ENCODE measurements around the gene UNC5A. TPM values are rescaled to one million over a fixed set of nuclear protein-coding genes. Genes with fewer than 3 reads are reported as not detected.
A peak's percentile ranks its signal among the peaks of the same experiment; 100 is the strongest.

UNC5A gene
- total and polyA plus RNA-seq, 10 of the 15 experiments (the other 5 are each of a cell fraction or from before 2014, with no cell fraction given): not detected

- DNase-seq (ENCODE audit: low read depth, low spot score): no peak
- intact Hi-C loops (cut with micrococcal nuclease; ENCODE audit: unreplicated experiment): loop anchor here (5.0 kb wide), 1 partner anchor 241 kb away; no protein-coding TSS in a partner anchor
- 97% methylated on average over 5 of the region's 5 CpGs for WGBS (ENCODE audit: insufficient coverage, insufficient replicate concordance, low lambda C conversion rate, missing lambda C conversion rate)
- ChIA-PET CTCF (interaction anchor here (1.4 to 2.5 kb wide), 3 partner anchors 242 to 246 kb away, joined by 3 to 11 read pairs (median 5); no protein-coding TSS in a partner anchor), SMC1A (ENCODE audit: uncharacterized antibody, unreplicated experiment) (interaction anchor here (0.7 to 1.8 kb wide), 3 partner anchors 30 to 245 kb away, joined by 3 to 5 read pairs (median 4); no protein-coding TSS in a partner anchor), POLR2A (no interaction called here), RAD21 (ENCODE audit: unreplicated experiment) (interaction anchor here (1.6 kb wide), 1 partner anchor 243 kb away, joined by 8 read pairs; no protein-coding TSS in a partner anchor)
- Histone ChIP-seq H3K4me2 (ENCODE audit: control insufficient read depth, insufficient read depth) (no peak overlapping the region), H3K4me1 (ENCODE audit: control insufficient read depth, insufficient read depth, low read length) (peaks cover 10% of the 10 kb centered on the region), H3K79me2 (ENCODE audit: control insufficient read depth, insufficient read depth, low read length) (no peaks in the 10 kb centered on the region), H3K27me3 (replicated peaks in 1 of 2; ENCODE audit: control insufficient read depth in 2 of 2, insufficient read depth in 2 of 2, low read length in 1 of 2) (no peaks in the 10 kb centered on the region), H3K27ac (ENCODE audit: control insufficient read depth, insufficient read depth) (no peak overlapping the region), H3K36me3 (ENCODE audit: control insufficient read depth in 2 of 2, insufficient read depth in 2 of 2, low read length in 1 of 2) (peaks cover 17 to 30% of the 10 kb centered on the region in 2 experiments), H4K20me1 (ENCODE audit: control insufficient read depth, insufficient read depth) (no peaks in the 10 kb centered on the region), H2AFZ (ENCODE audit: control insufficient read depth, low read depth, low read length) (no peak overlapping the region), H3K9ac (ENCODE audit: control insufficient read depth, insufficient read depth, low read length) (no peak overlapping the region), H3K9me3 (replicated peaks; ENCODE audit: control insufficient read depth, insufficient read depth, low read length) (no peaks in the 10 kb centered on the region), H3K4me3 (no peak overlapping the region)
- no peak for FAIRE-seq
- TF ChIP-seq MTA3 (IDR thresholded peaks at IDR 0.05; ENCODE audit: borderline replicate concordance, low read length) (no peak), POLR2A (IDR thresholded peaks at IDR 0.05; ENCODE audit: low read depth, low read length) (peak; percentile 4; the same call in 1 of the 2 replicates)
- in situ Hi-C loops (cut with MboI): no loop called here
- no peak for ATAC-seq
- no TSS peak for BruUV-seq (replicated peaks)
These were observed 92.7 kb downstream of the UNC5A start for GRCh38 chr5:176902911-176903664.

- ChIA-PET POLR2A (no interaction called here), SMC1A (ENCODE audit: uncharacterized antibody, unreplicated experiment) (no interaction called here), CTCF (interaction anchor here (1.4 kb wide), 1 partner anchor 244 kb away, joined by 3 read pairs; no protein-coding TSS in a partner anchor), RAD21 (ENCODE audit: unreplicated experiment) (no interaction called here)
- Histone ChIP-seq H3K4me3 (no peak overlapping the region), H3K4me2 (ENCODE audit: control insufficient read depth, insufficient read depth) (no peak overlapping the region), H3K9ac (ENCODE audit: control insufficient read depth, insufficient read depth, low read length) (no peak overlapping the region), H3K9me3 (replicated peaks; ENCODE audit: control insufficient read depth, insufficient read depth, low read length) (no peaks in the 10 kb centered on the region), H4K20me1 (ENCODE audit: control insufficient read depth, insufficient read depth) (no peaks in the 10 kb centered on the region), H3K27ac (ENCODE audit: control insufficient read depth, insufficient read depth) (no peak overlapping the region), H2AFZ (ENCODE audit: control insufficient read depth, low read depth, low read length) (no peak overlapping the region), H3K36me3 (ENCODE audit: control insufficient read depth in 2 of 2, insufficient read depth in 2 of 2, low read length in 1 of 2) (peaks cover 22 to 30% of the 10 kb centered on the region in 2 experiments), H3K79me2 (ENCODE audit: control insufficient read depth, insufficient read depth, low read length) (no peaks in the 10 kb centered on the region), H3K4me1 (ENCODE audit: control insufficient read depth, insufficient read depth, low read length) (peaks cover 10% of the 10 kb centered on the region), H3K27me3 (replicated peaks in 1 of 2; ENCODE audit: control insufficient read depth in 2 of 2, insufficient read depth in 2 of 2, low read length in 1 of 2) (no peaks in the 10 kb centered on the region)
- in situ Hi-C loops (cut with MboI): no loop called here
- TF ChIP-seq MLLT1 (IDR thresholded peaks at IDR 0.05): no peak
- TF ChIP-seq STAT1 (conservative IDR thresholded peaks at IDR 0.05): no peak
- TF ChIP-seq TCF12 (IDR thresholded peaks at IDR 0.05; ENCODE audit: low read depth, low read length): no peak
- no peak for FAIRE-seq
- BruUV-seq (replicated peaks): no TSS peak
- WGBS (ENCODE audit: insufficient coverage, insufficient replicate concordance, low lambda C conversion rate, missing lambda C conversion rate): 98% methylated on average over 3 of the region's 3 CpGs
- intact Hi-C loops (cut with micrococcal nuclease; ENCODE audit: unreplicated experiment): loop anchor here (5.0 kb wide), 1 partner anchor 242 kb away; no protein-coding TSS in a partner anchor
- DNase-seq (ENCODE audit: low read depth, low spot score): no peak
- ATAC-seq: no peak
These were observed 93.9 kb downstream of the UNC5A start for GRCh38 chr5:176904276-176904675.

Measured in GM12878 (cell line).